HTR-8/SVneo (cell line): ENCODE data around the gene SLC26A4.
"Not testable (repeated sequence)": the region's sequence is repeated elsewhere in the genome, so short reads cannot be mapped to it uniquely, and the experiment has no call there.

Experiments
- DNase-seq: peaks from one replicate; pipeline ENCODE4 v3.0.0; 2011; ENCODE audit warnings: low spot score, mixed read lengths; ENCODE audit not compliant: insufficient read length
- FAIRE-seq: peaks from 2 replicates; lab custom pipeline; 2011; peaks lifted over from hg19 to GRCh38; lab: Jason Lieb, UNC

The SLC26A4 gene

GRCh38 chr7:107660381-107661080 is at the start of gene SLC26A4:
Gene SLC26A4 (plus strand): TSS chr7:107660828. CDS start chr7:107661642, 814 bp downstream.
- FAIRE-seq, result no peak
- no peak for DNase-seq

- FAIRE-seq (no peak), DNase-seq (no peak)
Measured at GRCh38 chr7:107613439-107613838, 47.2 kb upstream of the SLC26A4 start.

- no peak for FAIRE-seq
- DNase-seq, result no peak
Measured at GRCh38 chr7:107613948-107614347, 46.7 kb upstream of the SLC26A4 start.

GRCh38 chr7:107614425-107614824 is 46.2 kb upstream of the SLC26A4 start:
- no peak for DNase-seq
- FAIRE-seq, result no peak

GRCh38 chr7:107615910-107616680 is 44.5 kb upstream of the SLC26A4 start:
- DNase-seq, result no peak
- FAIRE-seq, result no peak

GRCh38 chr7:107622429-107622828 is 38.2 kb upstream of the SLC26A4 start:
- no peak for DNase-seq
- FAIRE-seq, result no peak

GRCh38 chr7:107622894-107623293 is 37.7 kb upstream of the SLC26A4 start:
- FAIRE-seq (no peak), DNase-seq (no peak)

- DNase-seq (no peak), FAIRE-seq (no peak)
Measured at GRCh38 chr7:107627002-107627401, 33.6 kb upstream of the SLC26A4 start.

- FAIRE-seq (no peak), DNase-seq (no peak)
Measured at GRCh38 chr7:107628461-107629064, 32.1 kb upstream of the SLC26A4 start.

GRCh38 chr7:107630342-107630741 is 30.3 kb upstream of the SLC26A4 start:
- FAIRE-seq (no peak), DNase-seq (no peak)

- DNase-seq (no peak), FAIRE-seq (no peak)
Measured at GRCh38 chr7:107631588-107632491, 28.8 kb upstream of the SLC26A4 start.

GRCh38 chr7:107632492-107632865 is 28.1 kb upstream of the SLC26A4 start:
- DNase-seq (no peak), FAIRE-seq (no peak)

- FAIRE-seq, result no peak
- no peak for DNase-seq
Measured at GRCh38 chr7:107638594-107638993, 22.0 kb upstream of the SLC26A4 start.

GRCh38 chr7:107639070-107639469 is 21.6 kb upstream of the SLC26A4 start:
- DNase-seq, FAIRE-seq: not testable (repeated sequence)

GRCh38 chr7:107641676-107642075 is 19.0 kb upstream of the SLC26A4 start:
- DNase-seq, result no peak
- FAIRE-seq, result no peak

GRCh38 chr7:107642501-107642900 is 18.1 kb upstream of the SLC26A4 start:
- FAIRE-seq (no peak), DNase-seq (no peak)

GRCh38 chr7:107643407-107643806 is 17.2 kb upstream of the SLC26A4 start:
- no peak for DNase-seq
- FAIRE-seq, result no peak

- FAIRE-seq (no peak), DNase-seq (no peak)
Measured at GRCh38 chr7:107643938-107644308, 16.7 kb upstream of the SLC26A4 start.

- FAIRE-seq, result no peak
- DNase-seq, result no peak
Measured at GRCh38 chr7:107644309-107644974, 16.2 kb upstream of the SLC26A4 start.

- FAIRE-seq, result no peak
Measured at GRCh38 chr7:107652642-107653041, 8.0 kb upstream of the SLC26A4 start.

More at GRCh38 chr7:107652642-107653041, 8.0 kb upstream of the SLC26A4 start:
- DNase-seq, result no peak
